HG02840 (cell line): ENCODE measurements around the gene TRIM56.
"Not testable (repeated sequence)": the region's sequence is repeated elsewhere in the genome, so short reads cannot be mapped to it uniquely, and the experiment has no call there.

Experiments
- ATAC-seq: cut with Tn5 transposase; IDR thresholded peaks from one replicate; pipeline ENCODE4 v1.9.1; 2021; ENCODE audit warnings: mild to moderate bottlenecking, moderate library complexity, moderate number of reproducible peaks; ENCODE audit not compliant: unreplicated experiment, low FRiP score

The TRIM56 gene

GRCh38 chr7:101111261-101111660 lies 26.0 kb downstream of the TRIM56 start:
- no peak for ATAC-seq

- ATAC-seq = no peak
Measured at GRCh38 chr7:101112233-101112632, 27.0 kb downstream of the TRIM56 start.

- not testable (repeated sequence) for ATAC-seq
Measured at GRCh38 chr7:101113140-101113539, 27.9 kb downstream of the TRIM56 start.

GRCh38 chr7:101113836-101114235 lies 28.6 kb downstream of the TRIM56 start:
- ATAC-seq = no peak

GRCh38 chr7:101114492-101114891 lies 29.2 kb downstream of the TRIM56 start:
- ATAC-seq = no peak

- no peak for ATAC-seq
Measured at GRCh38 chr7:101115215-101115614, 29.9 kb downstream of the TRIM56 start.

GRCh38 chr7:101116898-101117297 lies 31.6 kb downstream of the TRIM56 start:
- no peak for ATAC-seq

GRCh38 chr7:101118856-101119255 lies 33.6 kb downstream of the TRIM56 start:
- ATAC-seq = no peak

- ATAC-seq = no peak
Measured at GRCh38 chr7:101119876-101120275, 34.6 kb downstream of the TRIM56 start.

GRCh38 chr7:101120315-101120714 lies 35.0 kb downstream of the TRIM56 start:
- no peak for ATAC-seq

GRCh38 chr7:101121631-101121990 lies 36.3 kb downstream of the TRIM56 start:
- ATAC-seq = not testable (repeated sequence)

- ATAC-seq = no peak
Measured at GRCh38 chr7:101121991-101122932, 37.0 kb downstream of the TRIM56 start.

GRCh38 chr7:101122933-101123702 lies 37.8 kb downstream of the TRIM56 start:
- ATAC-seq = no peak

- no peak for ATAC-seq
Measured at GRCh38 chr7:101123703-101124068, 38.4 kb downstream of the TRIM56 start.

- ATAC-seq = no peak
Measured at GRCh38 chr7:101124376-101125056, 39.2 kb downstream of the TRIM56 start.

- ATAC-seq = no peak
Measured at GRCh38 chr7:101125989-101126650, 40.8 kb downstream of the TRIM56 start.

GRCh38 chr7:101126651-101127459 lies 41.6 kb downstream of the TRIM56 start, which contains the start of gene SERPINE1:
SERPINE1 (plus strand) TSS chr7:101127104; CDS start chr7:101128394, 1,290 bp downstream.
- ATAC-seq = no peak

- ATAC-seq = no peak
Measured at GRCh38 chr7:101127460-101128039, 42.3 kb downstream of the TRIM56 start.
